Mucosa of descending colon (tissue), 3 donors: ENCODE results near the gene CXCR6. TPM values are rescaled to one million over a fixed set of nuclear protein-coding genes. Genes with fewer than 3 reads are reported as not detected.

Experiments
- ATAC-seq: fragments of 200-7000 bp; cut with Tn5 transposase; one replicate; pipeline ENCODE4 v1.9.1; 2020; ENCODE audit warnings: mild to moderate bottlenecking, moderate library complexity
- DNase-seq, 3 donors: peaks; one replicate each; pipeline ENCODE4 v3.0.0-alpha.2; 2020
- H3K36me3 ChIP-seq: fragments of 200-600 bp; one replicate; pipeline ENCODE4 v1.8.0; 2021; ENCODE audit warnings: low read depth, mild to moderate bottlenecking
- H3K4me1 ChIP-seq: fragments of 200-600 bp; one replicate; pipeline ENCODE4 v1.8.0; 2021; ENCODE audit warnings: low read depth, mild to moderate bottlenecking
- H3K4me3 ChIP-seq: fragments of 200-600 bp; one replicate; pipeline ENCODE4 v1.8.0; 2021; ENCODE audit warnings: mild to moderate bottlenecking
- H3K9me3 ChIP-seq: fragments of 200-600 bp; one replicate; pipeline ENCODE4 v1.8.0; 2021; ENCODE audit warnings: mild to moderate bottlenecking
- CTCF ChIP-seq: fragments of 200-600 bp; IDR thresholded peaks from one replicate; pipeline ENCODE4 v1.8.0; 2022; ENCODE audit warnings: antibody characterized with exemption, mild to moderate bottlenecking
- intact Hi-C, 2 donors: fragments of 100-400 bp; cut with DNase I in 1 of 2; cut with micrococcal nuclease in 1 of 2; formaldehyde crosslinking; loops; one replicate each; pipeline versions ENCODE4 v1.11.0 to v1.11.1; 2022; cut with DNase I, micrococcal nuclease
- total RNA-seq, 3 donors: library from RNA; stranded (reverse); fragmentation: NEBNext Ultra II Directional in 2 of 3; extraction: Animal tissue kit (Norgen Biotek cat#: 25700) in 2 of 3; gene quantifications; one replicate each; pipeline versions ENCODE4 v1.2.1 to v1.2.4, GENCODE V29; 2021 to 2023
- donor health status: DM: no; HTN: no; CAD: no; lungs with moderate emphysema.
- donor health status: DM: no; HTN: no; CAD: no.
- donor health status: DM: no; HTN: yes; CAD: no.

Gene CXCR6
- total RNA-seq, 3 donors from 2014 or later: 1.5 to 3.6 (median 1.7) TPM

- Histone ChIP-seq H3K4me3 (no peak overlapping the region), H3K9me3 (no peaks in the 10 kb centered on the region), H3K4me1 (no peaks in the 10 kb centered on the region), H3K36me3 (peaks cover 7% of the 10 kb centered on the region)
- ATAC-seq (no peak), DNase-seq (no peak)
- no peak for TF ChIP-seq CTCF
- intact Hi-C loops: loop anchor here in 1 of 2 donors (10.0 kb wide), 1 partner anchor 443 kb away; the partner anchor contains the start of gene CCR5
Measured at GRCh38 chr3:45932112-45932511, 11.2 kb upstream of the CXCR6 start.

GRCh38 chr3:45933591-45933990 is 9.7 kb upstream of the CXCR6 start:
- no peak for DNase-seq
- Histone ChIP-seq H3K36me3 (peaks cover 7% of the 10 kb centered on the region), H3K9me3 (no peaks in the 10 kb centered on the region), H3K4me1 (no peaks in the 10 kb centered on the region), H3K4me3 (no peak overlapping the region)
- ATAC-seq: no peak
- intact Hi-C loops: loop anchor here in 1 of 2 donors (10.0 kb wide), 1 partner anchor 441 kb away; the partner anchor contains the start of gene CCR5
- TF ChIP-seq CTCF: no peak

- Histone ChIP-seq H3K4me3 (no peak overlapping the region), H3K36me3 (peaks cover 7% of the 10 kb centered on the region), H3K4me1 (peaks cover 7% of the 10 kb centered on the region), H3K9me3 (no peaks in the 10 kb centered on the region)
- ATAC-seq: no peak
- no peak for TF ChIP-seq CTCF
- no peak for DNase-seq
- intact Hi-C loops: loop anchor here in 1 of 2 donors (10.0 kb wide), 1 partner anchor 439 kb away; the partner anchor contains the start of gene CCR5
Measured at GRCh38 chr3:45936261-45936660, 7.0 kb upstream of the CXCR6 start.

GRCh38 chr3:45937206-45938042 is 5.8 kb upstream of the CXCR6 start:
- intact Hi-C loops: loop anchor here in 1 of 2 donors (2.0 to 10.0 kb wide), 2 partner anchors 141 to 437 kb away; partner anchors contain the start of gene CCR5
- Histone ChIP-seq H3K36me3 (peaks cover 4% of the 10 kb centered on the region), H3K4me3 (no peak overlapping the region), H3K9me3 (no peaks in the 10 kb centered on the region), H3K4me1 (peaks cover 11% of the 10 kb centered on the region)
- DNase-seq (no peak), ATAC-seq (no peak)
- TF ChIP-seq CTCF: no peak

GRCh38 chr3:45938043-45938435 is 5.2 kb upstream of the CXCR6 start:
- H3K4me1 ChIP-seq: peaks cover 12% of the 10 kb centered on the region
- H3K9me3 ChIP-seq: no peaks in the 10 kb centered on the region
- H3K4me3 ChIP-seq: no peak overlapping the region
- peaks cover 4% of the 10 kb centered on the region for H3K36me3 ChIP-seq
- no peak for TF ChIP-seq CTCF
- DNase-seq (no peak), ATAC-seq (no peak)
- intact Hi-C loops: loop anchor here in 1 of 2 donors (2.0 to 10.0 kb wide), 2 partner anchors 141 to 437 kb away; partner anchors contain the start of gene CCR5
